HS-5 (cell line): ENCODE results near the gene SAMD4A.
A peak's percentile ranks its signal among the peaks of the same experiment; 100 is the strongest.

Source experiments
- DNase-seq: peaks from one replicate; pipeline ENCODE4 v3.0.0-alpha.2; 2012; ENCODE audit warnings: low read depth

Gene SAMD4A

DNA sequence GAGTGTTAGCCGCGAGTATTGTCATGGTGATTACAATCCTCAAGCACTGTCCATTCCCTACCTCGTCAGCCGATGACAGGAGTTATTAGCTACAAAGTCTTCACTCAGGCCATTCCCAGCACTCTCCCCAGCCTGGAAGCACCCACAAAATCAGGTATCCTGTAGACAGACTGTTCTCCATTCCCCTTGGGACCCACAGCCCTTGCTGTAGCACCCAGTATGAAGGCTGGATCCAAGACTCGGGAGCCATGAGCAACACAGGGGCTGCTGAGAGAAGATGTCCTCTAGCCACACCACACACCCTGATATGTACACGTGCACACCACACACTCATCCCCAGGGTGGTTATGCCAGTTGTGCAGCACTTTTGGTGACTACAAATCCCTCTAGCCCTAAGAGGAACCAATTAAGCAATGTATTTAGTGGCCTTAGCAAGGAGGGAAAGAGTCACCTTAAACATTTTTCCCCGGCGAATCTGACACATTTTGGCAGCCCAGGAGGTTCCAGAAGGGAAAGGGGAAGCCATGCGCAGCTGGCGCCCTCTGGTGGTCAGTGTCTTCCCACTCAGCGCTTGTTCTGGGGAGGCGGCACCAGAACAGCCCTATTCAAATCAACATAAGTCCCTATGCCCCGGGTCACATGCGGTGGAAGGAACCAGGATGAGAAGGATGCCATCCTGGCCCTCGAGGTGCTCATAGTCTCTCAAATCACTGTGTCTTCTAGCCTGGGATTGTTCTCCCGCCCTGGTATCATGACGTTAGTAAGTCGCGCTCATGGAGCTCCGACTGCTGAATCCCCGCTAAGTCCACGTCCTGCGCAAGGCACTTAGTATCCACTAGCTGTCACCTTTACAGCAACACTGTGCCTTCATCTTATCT, 238.8 kb downstream of the SAMD4A start:
- DNase-seq, result peak; percentile 60

DNA sequence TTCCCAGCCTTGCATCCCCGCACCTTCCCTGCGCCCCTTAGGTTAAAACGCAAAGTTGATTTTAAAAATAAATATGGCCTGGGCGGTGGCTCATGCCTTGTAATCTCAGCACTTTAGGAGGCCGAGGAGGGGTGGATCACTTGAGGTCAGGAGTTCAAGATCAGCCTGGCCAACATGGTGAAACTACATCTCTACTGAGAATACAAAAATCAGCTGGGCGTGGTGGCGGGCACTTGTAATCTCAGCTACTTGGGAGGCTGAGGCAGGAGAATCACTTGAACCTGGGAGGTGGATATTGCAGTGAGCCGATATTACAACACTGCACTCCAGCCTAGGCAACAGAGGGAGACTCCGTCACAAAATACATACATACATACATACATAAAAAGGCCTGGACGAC, 239.7 kb downstream of the SAMD4A start:
- no peak for DNase-seq

DNA sequence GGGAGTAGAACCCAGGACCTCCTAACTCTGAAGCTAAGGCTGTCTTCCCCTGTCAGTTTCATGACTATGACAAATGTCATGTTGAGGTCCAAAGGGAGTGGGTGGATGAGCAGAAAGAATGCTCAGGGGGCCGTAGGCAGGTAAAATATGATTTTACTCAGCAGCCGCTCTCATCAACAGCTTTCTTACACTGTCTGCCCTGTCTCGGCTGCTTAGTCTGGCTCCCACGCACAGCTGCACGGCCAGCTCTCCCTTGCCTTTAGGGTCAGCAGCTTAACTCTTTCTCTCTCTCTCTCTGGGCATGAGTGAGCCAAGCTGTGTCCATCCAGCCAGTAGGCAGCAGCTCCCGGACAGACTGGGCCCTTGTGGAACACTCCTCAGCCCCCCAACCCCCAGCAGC, 240.5 kb downstream of the SAMD4A start:
- DNase-seq, result no peak

DNA sequence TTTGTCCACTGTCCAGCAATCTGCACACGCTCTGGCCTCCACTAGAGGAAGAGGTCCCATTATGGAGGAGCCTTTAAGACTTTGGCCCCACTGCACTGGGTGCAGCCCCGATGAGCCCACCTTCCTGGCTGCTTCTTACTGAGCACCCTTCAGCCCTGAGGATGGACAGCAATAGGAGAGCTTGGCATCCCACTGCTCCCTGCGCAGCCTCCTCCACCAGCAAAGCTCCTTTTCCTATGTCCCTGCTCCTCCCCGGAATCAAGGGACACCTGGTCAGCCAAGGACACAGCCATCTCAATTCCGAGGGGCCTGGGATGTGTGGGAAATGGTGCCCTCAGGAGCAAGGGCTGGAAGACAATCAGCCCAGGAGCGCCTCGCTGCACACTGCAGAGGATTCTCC, 241.0 kb downstream of the SAMD4A start:
- no peak for DNase-seq

DNA sequence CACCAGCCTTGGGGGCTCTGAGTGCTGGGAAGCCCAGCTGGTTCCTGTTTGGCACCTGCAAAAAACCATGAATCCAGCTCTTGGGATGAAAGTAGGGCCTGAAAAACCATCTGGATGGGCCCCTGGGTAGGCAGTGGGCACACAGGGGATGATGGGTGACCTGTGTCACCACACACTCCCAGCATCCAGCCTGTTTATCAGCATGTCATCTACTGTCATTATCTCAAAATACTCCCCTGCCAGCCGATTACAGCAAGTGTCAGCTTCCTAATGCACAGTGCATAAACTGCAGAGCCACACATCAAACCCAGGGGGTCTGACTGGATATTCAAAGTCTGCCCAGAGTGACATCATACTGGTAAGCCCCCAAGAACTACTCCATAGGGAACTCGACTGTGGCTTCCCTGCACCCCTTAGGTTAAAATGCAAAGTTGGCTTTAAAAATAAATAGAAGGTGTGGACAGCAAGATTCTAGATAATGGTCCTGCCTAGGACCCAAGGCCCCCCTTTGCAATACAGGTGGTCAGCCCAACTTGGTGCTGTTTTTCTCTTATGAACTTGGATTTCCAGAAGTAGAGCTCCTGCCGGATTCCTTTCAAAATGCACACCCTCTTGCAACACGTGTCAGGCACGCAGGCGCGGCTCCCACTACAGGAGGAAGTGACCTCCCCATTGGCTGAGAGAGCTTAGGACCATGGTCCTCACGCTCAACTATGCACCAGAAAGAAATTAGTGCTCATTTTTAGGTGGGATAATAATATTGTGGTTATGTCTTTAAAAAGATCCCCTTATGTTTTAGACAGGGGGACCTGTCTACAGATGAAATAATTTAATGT, 241.6 kb downstream of the SAMD4A start:
- no peak for DNase-seq

DNA sequence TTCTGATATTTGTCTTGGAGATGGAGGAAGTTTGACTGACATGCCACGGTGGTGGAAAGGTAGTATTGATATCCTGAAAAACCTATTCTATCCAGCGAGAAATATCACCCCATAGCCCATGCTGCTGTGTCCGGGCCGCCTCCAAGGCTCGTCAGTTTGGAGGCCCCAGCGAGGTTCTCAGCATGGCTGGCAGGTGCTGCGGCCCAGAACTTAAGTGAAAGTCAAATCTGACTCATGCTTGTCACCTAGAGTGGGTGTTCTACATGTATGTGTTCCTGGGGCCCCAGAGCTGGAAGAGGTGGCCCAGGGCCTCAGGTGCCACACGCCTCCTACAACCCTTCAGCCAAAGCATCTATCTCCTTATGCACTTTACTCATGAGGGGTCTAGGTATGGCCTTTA, 242.8 kb downstream of the SAMD4A start:
- no peak for DNase-seq

DNA sequence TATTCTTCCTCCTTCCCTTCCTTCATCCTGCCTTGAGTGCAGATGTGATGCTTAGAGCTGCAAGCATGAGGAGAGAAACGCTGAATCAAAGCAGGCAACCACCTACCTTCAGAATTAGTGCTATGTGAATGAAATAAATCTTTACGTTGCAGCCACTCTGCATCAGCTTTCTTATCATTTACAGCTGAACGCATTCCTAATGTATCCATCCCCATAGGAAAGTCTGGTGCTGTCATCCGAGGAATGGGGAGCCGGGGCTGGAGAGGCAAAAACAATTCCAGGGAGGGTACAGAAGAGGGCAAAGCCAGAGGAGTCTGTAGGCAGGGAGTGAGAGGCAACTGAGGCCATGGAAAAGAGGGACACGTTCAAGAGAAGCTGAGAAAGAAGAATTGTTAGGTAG, 245.7 kb downstream of the SAMD4A start:
- DNase-seq, result no peak

DNA sequence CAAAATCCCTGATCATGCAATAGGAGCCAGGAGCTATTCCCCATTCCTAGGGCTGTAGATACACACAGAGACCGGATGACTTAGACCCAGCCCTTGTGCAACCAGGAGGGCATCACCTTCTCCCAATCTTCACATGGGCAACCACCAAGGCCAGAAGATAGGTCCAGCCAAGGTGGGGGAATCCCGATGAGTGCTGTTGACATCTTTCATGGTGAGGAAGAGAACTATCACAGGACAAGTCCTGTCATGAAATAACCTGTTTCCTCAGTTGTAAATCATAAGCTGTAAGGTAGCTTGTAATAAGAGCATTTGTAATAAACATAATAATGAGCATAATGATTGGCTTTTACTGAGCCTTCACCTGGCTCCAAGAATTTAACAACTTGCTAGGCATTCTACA, 246.2 kb downstream of the SAMD4A start:
- no peak for DNase-seq

DNA sequence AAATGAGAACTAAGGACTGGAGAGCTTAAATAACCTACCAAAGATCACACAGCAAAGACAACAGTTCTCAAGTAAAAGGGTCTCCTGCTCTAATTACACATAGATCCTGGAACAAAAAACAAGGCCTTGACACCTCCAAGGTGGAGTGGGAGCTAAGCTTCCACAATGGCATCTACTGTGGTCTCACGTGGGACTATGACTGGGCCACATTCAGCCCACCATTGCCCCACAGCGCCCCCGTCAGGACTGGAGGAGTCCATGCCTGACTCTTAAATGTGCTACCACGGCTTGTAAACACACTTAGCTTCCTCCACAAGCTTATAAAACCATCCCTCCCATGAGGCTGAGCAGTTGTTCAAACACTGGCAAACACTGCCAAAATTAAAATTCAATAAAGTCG, 247.1 kb downstream of the SAMD4A start:
- DNase-seq, result no peak

DNA sequence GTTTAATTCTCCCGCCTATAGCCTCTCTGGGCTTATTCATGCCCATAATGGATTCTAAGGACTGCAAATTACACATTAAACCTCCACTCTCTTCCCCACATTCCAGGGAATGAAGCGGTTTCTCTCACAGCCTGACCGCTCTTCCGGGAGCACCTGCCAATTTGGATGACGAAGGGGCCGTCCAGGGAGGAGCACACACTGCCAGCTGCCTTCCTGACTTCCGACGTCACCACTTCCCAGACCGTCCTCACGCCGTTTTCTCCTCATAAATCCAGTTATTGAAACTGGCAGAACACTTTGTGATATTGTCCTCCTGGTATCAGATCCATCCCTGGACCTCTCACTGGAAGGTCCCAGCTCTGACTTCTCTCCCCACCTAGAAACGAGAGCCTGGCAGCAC, 248.1 kb downstream of the SAMD4A start:
- DNase-seq, result no peak

DNA sequence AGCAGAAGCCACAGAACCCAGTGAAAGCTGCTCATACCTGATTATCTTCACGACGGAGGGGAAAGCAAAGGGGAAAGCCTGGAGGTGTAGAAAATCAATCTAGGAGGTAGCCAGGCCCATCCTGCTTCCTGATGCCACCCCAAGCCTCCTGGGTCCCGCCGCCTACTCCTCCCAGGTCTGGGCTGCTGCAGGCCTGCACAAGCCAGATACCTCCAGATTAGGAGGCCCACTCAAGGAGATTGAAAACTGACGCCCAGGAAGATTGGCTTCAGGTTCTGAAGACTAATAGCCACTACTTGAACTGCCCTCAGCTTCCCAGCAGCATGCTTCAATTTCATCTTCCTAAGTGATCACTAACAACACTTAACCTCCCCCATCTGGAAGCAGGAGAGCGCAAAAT, 248.6 kb downstream of the SAMD4A start:
- DNase-seq, result no peak

DNA sequence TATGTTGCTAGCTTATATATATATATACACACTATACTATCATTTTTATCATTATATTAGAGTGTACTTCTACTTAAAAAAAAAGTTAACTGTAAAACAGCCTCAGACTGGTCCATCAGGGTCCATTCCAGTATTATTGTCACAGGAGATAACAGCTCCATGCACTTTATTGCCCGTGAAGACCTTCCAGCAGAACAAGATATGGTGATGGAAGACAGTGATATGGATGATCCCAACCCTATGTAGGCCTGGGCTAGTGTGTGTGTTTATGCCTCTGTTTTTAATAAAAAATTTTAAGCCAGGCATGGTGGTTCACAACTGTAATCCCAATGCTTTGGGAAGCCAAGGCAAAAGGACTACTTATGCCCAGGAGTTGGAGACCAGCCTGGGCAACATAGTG, 249.5 kb downstream of the SAMD4A start:
- DNase-seq, result no peak

DNA sequence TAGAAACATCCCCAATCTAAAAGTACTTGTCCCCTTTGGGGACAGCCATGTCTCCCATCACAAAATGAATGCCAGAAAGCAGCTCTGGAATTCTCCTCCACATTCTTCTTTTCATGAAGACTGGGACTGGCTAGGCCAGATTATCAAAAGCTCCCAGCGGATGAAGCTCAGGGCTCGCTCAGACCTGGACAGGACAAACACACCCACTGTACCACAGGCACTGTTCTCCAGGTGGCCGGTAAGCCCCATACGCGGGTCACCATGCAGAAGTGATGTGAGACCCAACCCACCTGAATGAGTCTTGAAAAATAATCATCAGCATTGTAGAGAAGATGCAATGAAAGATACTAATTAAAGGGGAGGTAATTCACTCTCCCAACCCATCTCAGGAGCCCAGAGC, 250.6 kb downstream of the SAMD4A start:
- no peak for DNase-seq

DNA sequence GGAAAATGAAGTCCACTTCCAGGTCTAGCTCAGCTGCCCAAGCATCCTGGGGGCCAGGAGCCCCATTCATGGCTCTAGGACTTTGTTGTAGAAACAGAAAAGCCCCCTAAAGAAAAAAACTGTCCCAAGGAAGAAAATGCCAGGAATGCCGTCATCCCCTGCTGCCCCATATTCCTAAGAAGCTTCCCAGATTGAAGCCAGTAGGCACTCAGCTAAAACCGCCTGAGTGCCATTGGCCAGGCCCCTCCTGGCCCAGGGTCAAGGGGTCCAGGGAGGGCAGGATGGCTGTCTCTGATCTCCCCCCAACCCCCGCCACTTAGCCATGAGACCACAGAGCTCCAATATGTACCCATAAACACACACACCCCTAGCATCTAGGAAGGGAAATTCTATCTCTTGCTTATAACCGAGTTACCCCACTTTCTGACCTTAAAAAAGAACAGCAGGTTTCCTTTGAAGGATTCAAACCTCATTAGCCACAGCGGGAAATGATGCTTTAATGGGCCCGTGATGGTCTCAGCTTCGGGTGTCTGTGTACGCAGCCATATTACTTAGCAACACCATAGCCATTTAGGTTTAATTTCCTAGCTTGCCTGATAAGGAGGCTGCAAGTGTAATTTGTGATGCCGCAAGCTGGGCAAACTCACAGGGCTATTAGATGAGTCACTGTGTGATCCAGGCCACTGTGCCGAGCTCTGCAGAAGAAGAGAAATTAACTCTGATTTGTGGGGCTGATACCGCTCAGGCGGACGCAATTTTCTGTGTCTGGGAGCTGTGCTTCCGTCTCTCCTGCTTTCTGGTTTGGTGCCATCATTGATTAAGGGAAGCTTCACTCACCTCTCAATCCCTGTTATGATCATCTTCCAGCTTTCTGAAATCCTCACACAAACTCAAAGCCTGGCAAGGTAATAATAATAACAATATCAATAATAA, 251.5 kb downstream of the SAMD4A start:
- DNase-seq, result peak; percentile 18

DNA sequence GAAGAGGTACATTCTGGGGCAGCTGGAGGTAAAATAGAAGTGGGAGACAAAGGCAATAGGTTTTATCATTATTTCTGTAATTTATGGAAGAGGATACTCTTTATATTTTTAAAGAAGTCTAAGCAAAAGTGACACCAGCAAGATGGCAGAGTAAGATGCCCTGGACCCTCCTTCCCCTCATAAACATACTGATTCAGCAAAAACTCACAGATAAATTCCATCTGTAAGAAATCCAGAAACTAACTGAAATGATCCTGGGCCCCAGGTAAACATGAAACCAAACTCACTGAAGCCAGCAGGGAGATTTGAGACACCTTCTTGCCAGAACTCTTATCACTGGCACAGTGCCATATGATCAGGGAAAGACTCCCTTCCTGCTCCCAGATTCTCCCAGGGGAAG, 255.8 kb downstream of the SAMD4A start:
- DNase-seq, result no peak

DNA sequence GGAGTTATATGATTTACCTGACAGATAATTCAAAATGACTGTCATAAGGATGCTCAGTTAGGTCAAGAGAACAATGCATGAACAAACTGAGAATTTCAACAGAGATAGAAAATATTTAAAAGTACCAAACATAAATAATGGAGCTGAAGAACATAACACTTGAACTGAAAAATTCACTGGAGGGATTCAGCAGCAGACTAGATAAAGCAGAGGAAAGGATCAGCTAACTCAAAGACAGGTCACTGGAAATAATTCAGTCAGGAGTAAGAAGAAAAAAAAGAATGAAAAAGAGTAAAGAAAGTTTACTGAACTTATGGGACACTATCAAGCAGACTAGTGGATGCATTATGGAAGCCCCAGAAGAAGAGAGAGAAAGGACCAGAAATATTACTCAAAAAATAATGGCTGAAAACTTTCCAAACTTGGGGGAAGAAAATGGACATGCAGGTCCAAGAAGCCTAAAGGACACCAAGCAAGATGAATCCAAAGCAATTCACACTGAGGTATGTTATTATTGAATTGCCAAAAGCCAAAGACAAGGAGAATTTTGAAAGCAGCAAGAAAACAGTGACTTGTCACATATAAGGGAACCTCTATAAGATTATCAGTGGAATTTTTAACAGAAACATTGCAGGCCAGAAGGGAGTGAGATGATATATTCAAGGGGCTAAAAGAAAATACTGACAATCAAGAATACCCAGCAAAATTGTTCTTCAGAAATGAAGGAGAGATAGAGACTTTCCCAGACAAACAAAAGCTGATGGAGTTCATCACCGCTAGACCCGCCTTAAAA, 257.0 kb downstream of the SAMD4A start:
- no peak for DNase-seq

DNA sequence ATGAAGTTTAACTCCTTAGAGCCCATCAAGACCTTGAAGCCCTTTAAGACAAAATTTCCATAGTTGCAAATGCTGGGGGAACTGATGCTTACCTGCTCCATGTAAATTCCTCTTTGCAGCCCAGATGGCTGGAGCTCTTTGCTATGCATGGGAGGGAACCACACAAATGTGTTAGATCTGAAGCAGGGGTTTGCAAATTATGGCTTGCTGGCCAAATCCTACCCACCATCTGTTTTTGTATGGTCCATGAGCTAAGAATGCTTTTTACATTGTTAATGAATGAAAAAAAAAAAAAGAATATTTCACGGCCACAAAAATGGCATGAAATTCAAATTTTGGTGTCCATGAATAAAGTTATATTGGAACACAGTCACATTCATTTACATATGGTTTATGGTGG, 261.1 kb downstream of the SAMD4A start:
- DNase-seq, result no peak

DNA sequence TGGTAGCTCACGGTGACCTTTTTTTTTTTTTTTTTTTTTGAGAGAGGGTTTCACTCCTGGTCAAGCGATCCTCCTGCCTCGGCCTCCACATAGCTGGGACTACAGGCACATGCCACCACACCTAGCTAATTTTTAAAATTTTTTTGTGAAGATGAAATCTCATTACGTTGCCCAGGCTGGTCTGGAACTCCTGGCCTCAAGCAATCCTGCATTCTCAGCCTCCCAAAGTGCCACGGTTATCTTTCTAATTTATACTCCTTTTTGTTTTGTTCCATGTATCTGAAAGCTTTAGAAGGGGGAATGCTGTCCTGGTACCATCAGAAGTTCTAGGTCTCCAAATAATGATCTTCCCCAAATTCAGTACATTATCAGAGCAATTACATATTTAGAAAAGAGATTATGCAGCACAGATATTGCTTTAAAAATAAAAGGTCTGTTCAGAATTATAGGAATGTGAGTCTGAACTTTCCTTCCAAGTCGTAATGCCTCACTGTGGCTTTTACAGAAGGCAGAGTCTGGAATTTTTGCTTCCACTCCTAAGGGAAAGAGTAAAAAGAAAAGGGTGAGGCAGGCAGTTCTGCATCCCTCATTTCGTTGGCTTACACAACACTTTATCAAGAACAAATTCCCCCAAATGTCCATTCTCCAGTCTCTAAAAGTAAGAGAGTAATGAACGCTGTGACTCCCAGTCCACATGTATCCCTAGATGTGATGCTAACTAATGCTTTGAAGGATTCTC, 262.7 kb downstream of the SAMD4A start:
- no peak for DNase-seq

DNA sequence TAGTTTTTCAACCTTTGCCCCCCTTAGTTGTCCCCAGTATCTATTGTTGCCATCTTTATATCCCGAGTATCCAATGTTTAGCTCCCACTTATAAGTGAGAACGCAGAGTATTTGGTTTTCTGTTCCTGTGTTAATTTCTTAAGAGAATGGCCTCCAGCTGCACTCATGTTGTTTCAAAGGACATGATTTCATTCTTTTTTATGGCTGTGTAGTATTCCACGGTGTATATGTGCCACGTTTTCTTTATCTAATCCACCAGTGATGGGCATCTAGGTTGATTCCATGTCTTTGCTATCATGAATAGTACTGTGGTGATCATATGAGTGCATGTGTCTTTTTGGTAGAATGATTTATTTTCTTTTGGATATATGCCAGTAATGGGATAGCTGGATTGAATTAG, 263.7 kb downstream of the SAMD4A start:
- no peak for DNase-seq

DNA sequence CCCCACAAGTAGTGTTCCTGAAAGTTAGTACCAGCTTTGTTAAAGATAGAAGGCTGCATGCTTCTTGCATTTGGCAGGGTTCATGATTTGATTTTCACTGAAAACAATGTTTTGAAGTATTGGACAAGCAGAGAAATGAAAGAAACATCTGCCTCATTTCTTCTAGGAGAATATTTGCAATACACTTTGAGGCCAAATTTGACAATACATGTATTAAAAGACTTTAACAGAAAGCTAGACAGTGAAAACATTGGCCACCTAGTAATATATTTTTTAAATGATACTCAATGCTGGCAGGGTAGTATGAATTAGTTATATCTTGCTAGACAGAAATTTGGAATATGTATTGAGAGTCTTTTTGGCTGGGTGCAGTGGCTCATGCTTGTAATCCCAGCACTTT, 267.2 kb downstream of the SAMD4A start:
- no peak for DNase-seq

DNA sequence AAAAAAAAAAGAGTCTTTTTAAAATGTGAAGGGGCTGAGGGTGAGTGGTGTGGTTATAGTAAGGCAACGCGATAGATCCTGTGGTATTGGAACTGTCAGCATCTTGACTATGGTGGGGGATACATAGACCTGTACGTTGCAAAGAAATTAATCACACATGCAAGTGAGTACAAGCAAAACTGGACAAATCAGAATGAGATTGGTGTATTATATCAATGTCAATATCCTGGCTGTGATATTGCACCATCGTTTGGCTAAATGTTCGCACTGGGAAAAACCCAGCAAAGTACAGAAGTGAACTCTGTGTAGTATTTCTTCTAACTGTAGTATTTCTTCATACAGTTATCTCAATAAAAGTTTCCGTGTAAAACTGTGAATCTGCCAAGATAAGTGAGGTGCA, 267.8 kb downstream of the SAMD4A start:
- DNase-seq, result no peak
